HepG2 (cell line): ENCODE measurements around the gene ZNF581. TPM values are rescaled to one million over a fixed set of nuclear protein-coding genes. Genes with fewer than 3 reads are reported as not detected.

ENCODE experiments used
- CEBPZ ChIP-seq: IDR thresholded peaks from 2 replicates; pipeline ENCODE4 v1.6.1; 2012; ENCODE audit warnings: low read length, improper control_type of control experiment
- RORA ChIP-seq: sonication (generic); formaldehyde crosslinking; IDR thresholded peaks from 2 replicates; pipeline ENCODE4 v1.5.0; 2020; ENCODE audit warnings: mild to moderate bottlenecking, missing genetic modification reagents, moderate library complexity
- SRSF9 ChIP-seq: fragments of 200-400 bp; formaldehyde crosslinking; IDR thresholded peaks from 2 replicates; pipeline ENCODE4 v1.6.1; 2018; ENCODE audit warnings: borderline replicate concordance, mild to moderate bottlenecking, low read depth, low read length; ENCODE audit not compliant: insufficient read depth, poor library complexity, severe bottlenecking
- THAP7 ChIP-seq: sonication (generic); formaldehyde crosslinking; IDR thresholded peaks from 2 replicates; pipeline ENCODE4 v1.8.1; 2023; ENCODE audit warnings: mild to moderate bottlenecking, missing genetic modification reagents
- TRAFD1 ChIP-seq: sonication (generic); formaldehyde crosslinking; IDR thresholded peaks from 2 replicates; pipeline ENCODE4 v1.5.1; 2020; ENCODE audit warnings: missing genetic modification reagents, mild to moderate bottlenecking, borderline replicate concordance
- ZBTB7A ChIP-seq: sonication (generic); formaldehyde crosslinking; IDR thresholded peaks from 2 replicates; pipeline ENCODE4 v1.8.0; 2022; ENCODE audit warnings: mild to moderate bottlenecking, missing genetic modification reagents
- ZFYVE20 ChIP-seq: sonication (generic); formaldehyde crosslinking; IDR thresholded peaks from 2 replicates; pipeline ENCODE4 v1.8.0; 2023; ENCODE audit warnings: low read depth, mild to moderate bottlenecking, moderate library complexity, missing genetic modification reagents, borderline replicate concordance
- ZNF160 ChIP-seq: sonication (generic); formaldehyde crosslinking; IDR thresholded peaks from 2 replicates; pipeline ENCODE4 v1.8.0; 2022; ENCODE audit warnings: mild to moderate bottlenecking, inconsistent platforms, missing genetic modification reagents
- ZNF646 ChIP-seq: sonication (generic); formaldehyde crosslinking; IDR thresholded peaks from 2 replicates; pipeline ENCODE4 v1.9.0; 2021; ENCODE audit warnings: mild to moderate bottlenecking, missing genetic modification reagents
- ZNF691 ChIP-seq: sonication (generic); formaldehyde crosslinking; IDR thresholded peaks from 2 replicates; pipeline ENCODE4 v1.4.0; 2020; ENCODE audit warnings: missing genetic modification reagents, low read depth, mild to moderate bottlenecking, borderline replicate concordance
- polyA plus RNA-seq, 8 experiments: library from polyadenylated mRNA; depleted of rRNA in 3 of 8; stranded (reverse) in 7 of 8; unstranded in 1 of 8; fragments of >200 nt; fragmentation: Illumina TruSeq in 4 of 8; extraction: Trizol in 4 of 8; gene quantifications; 2 replicates each; pipeline versions ENCODE4 v1.2.1 to v1.2.3, GENCODE V29; 2011 to 2016; ENCODE audit warnings: low read depth in 4 of 8, missing spikeins in 1 of 8, mixed read lengths in 1 of 8; ENCODE audit not compliant: insufficient read depth in 1 of 8
- total RNA-seq, 5 experiments: library from RNA; depleted of rRNA; stranded (reverse); fragments of >200 nt; fragmentation: Illumina TruSeq; extraction: Trizol; gene quantifications; 2 replicates each; pipeline ENCODE4 v1.2.3, GENCODE V29; 2016; ENCODE audit warnings: low read depth in 1 of 5

Gene ZNF581
- total and polyA plus RNA-seq, 2 of the 13 experiments (the other 11 are each of a cell fraction or from before 2014, with no cell fraction given) = 19.6 to 49.5 TPM

GRCh38 chr19:55647732-55648584, 4.5 kb downstream of the ZNF581 start, which contains the start of gene CCDC106 (continued):
- 0 out of 2 replicates have a peak, but pooled peaks have one; percentile 69 for TF ChIP-seq TRAFD1 (CRISPR knock-in tag)
- no peak for TF ChIP-seq SRSF9
- peak; percentile 45; the same call in 1 of the 2 replicates for TF ChIP-seq ZNF691 (CRISPR knock-in tag)
- peak; percentile 16; the same call in 1 of the 2 replicates for TF ChIP-seq ZBTB7A (CRISPR knock-in tag)
- TF ChIP-seq CEBPZ = no peak
- 0 out of 2 replicates have a peak, but pooled peaks have one; percentile 40 for TF ChIP-seq THAP7 (CRISPR knock-in tag)
- no peak for TF ChIP-seq ZNF646 (CRISPR knock-in tag)
- TF ChIP-seq RORA (CRISPR knock-in tag) = no peak
- no peak for TF ChIP-seq ZFYVE20 (CRISPR knock-in tag)
- no peak for TF ChIP-seq ZNF160
